H1 (cell line): Measurements from ENCODE around the gene GMCL1. TPM values are rescaled to one million over a fixed set of nuclear protein-coding genes. Genes with fewer than 3 reads are reported as not detected.
"Not testable (repeated sequence)": the region's sequence is repeated elsewhere in the genome, so short reads cannot be mapped to it uniquely, and the experiment has no call there.

ENCODE experiments used
- CTCF ChIA-PET: fragments of 300-600 bp; sonication (Branson Sonifier 250); formaldehyde crosslinking; loops from one replicate; lab custom pipeline; 2021; ENCODE audit not compliant: partially characterized antibody; lab: Charles Lee
- POLR2A ChIA-PET: fragments of 300-600 bp; sonication (Branson Sonifier 250); formaldehyde crosslinking; loops from one replicate; lab custom pipeline; 2021; ENCODE audit warnings: inconsistent platforms; ENCODE audit not compliant: partially characterized antibody; lab: Charles Lee
- DNase-seq, 2 experiments: peaks; one replicate each; pipeline versions ENCODE4 v3.0.0 to v3.0.0-alpha.2; 2010 to 2022; ENCODE audit warnings: low spot score in 2 of 2, low read depth in 1 of 2, mixed read lengths in 1 of 2
- FAIRE-seq: peaks from 2 replicates; lab custom pipeline; 2011; peaks lifted over from hg19 to GRCh38; lab: Jason Lieb, UNC
- H2AFZ ChIP-seq: 2 replicates; pipeline ENCODE4 v1.8.1; 2012; ENCODE audit warnings: low read length, inconsistent platforms
- H2AK5ac ChIP-seq: 2 replicates; pipeline ENCODE4 v1.6.1; 2013; ENCODE audit warnings: low read depth, low read length
- H2BK120ac ChIP-seq: replicated peaks from 2 replicates; pipeline ENCODE3; 2013; ENCODE audit warnings: low read depth, low read length, inconsistent platforms
- H2BK12ac ChIP-seq: 2 replicates; pipeline ENCODE4 v1.6.1; 2013; ENCODE audit warnings: low read depth, low read length
- H2BK15ac ChIP-seq: 2 replicates; pipeline ENCODE4 v1.6.1; 2013; ENCODE audit warnings: low read length
- H2BK20ac ChIP-seq: 2 replicates; pipeline ENCODE4 v1.6.1; 2013; ENCODE audit warnings: low read length
- H2BK5ac ChIP-seq: 2 replicates; pipeline ENCODE4 v1.6.1; 2013; ENCODE audit warnings: low read depth, low read length
- H3K14ac ChIP-seq: 2 replicates; pipeline ENCODE4 v1.6.1; 2013; ENCODE audit warnings: inconsistent platforms; ENCODE audit not compliant: insufficient read length
- H3K18ac ChIP-seq: 2 replicates; pipeline ENCODE4 v1.6.1; 2013; ENCODE audit warnings: low read length; ENCODE audit errors: extremely low read depth
- H3K23ac ChIP-seq: 2 replicates; pipeline ENCODE4 v1.6.1; 2013; ENCODE audit warnings: inconsistent platforms; ENCODE audit not compliant: insufficient read length
- H3K23me2 ChIP-seq: 2 replicates; pipeline ENCODE4 v1.6.1; 2013; ENCODE audit warnings: low read depth, low read length
- H3K27ac ChIP-seq: 2 replicates; pipeline ENCODE4 v1.6.1; 2011; ENCODE audit warnings: low read depth, low read length, inconsistent platforms
- H3K27me3 ChIP-seq, 4 experiments: replicated peaks in 1 of 4; 1 replicate in 1 of 4; 2 replicates in 3 of 4; pipeline versions ENCODE4 v1.6.1 to v1.8.1; 2011 to 2013; ENCODE audit warnings: low read length in 3 of 4, mild to moderate bottlenecking in 3 of 4, inconsistent platforms in 2 of 4, mixed read lengths in 2 of 4, moderate library complexity in 1 of 4; ENCODE audit not compliant: control insufficient read depth in 3 of 4, insufficient read depth in 3 of 4; ENCODE audit errors: extremely low read depth in 1 of 4
- H3K36me3 ChIP-seq, 4 experiments: 2 replicates each; pipeline versions ENCODE4 v1.6.1 to v1.8.1; 2011 to 2013; ENCODE audit warnings: mild to moderate bottlenecking in 4 of 4, low read length in 3 of 4, moderate library complexity in 2 of 4, control low read depth in 1 of 4, inconsistent platforms in 1 of 4; ENCODE audit not compliant: insufficient read depth in 4 of 4, control insufficient read depth in 2 of 4
- H3K4ac ChIP-seq: replicated peaks from 2 replicates; pipeline ENCODE3; 2013; ENCODE audit warnings: low read length, low read depth, mixed read lengths, inconsistent platforms; ENCODE audit not compliant: insufficient read length
- H3K4me1 ChIP-seq, 4 experiments: replicated peaks in 1 of 4; 1 replicate in 1 of 4; 2 replicates in 3 of 4; pipeline versions ENCODE4 v1.6.1 to v1.8.1; 2011 to 2013; ENCODE audit warnings: low read length in 3 of 4, inconsistent platforms in 2 of 4, mixed read lengths in 1 of 4; ENCODE audit not compliant: insufficient read depth in 4 of 4, control insufficient read depth in 3 of 4
- H3K4me2 ChIP-seq, 2 experiments: 2 replicates each; pipeline versions ENCODE4 v1.6.1 to v1.8.1; 2011 to 2013; ENCODE audit warnings: low read depth in 2 of 2, low read length in 2 of 2, control low read depth in 1 of 2, inconsistent platforms in 1 of 2, mild to moderate bottlenecking in 1 of 2; ENCODE audit not compliant: insufficient read depth in 1 of 2
- H3K4me3 ChIP-seq, 4 experiments: fragments of 200-600, 300-600 bp in 1 of 4; sonication (generic), shearing (Covaris generic), sonication (Bioruptor Twin) in 1 of 4; 2 replicates each; pipeline versions ENCODE4 v1.5.1 to v1.8.1; 2011 to 2016; ENCODE audit warnings: low read length in 4 of 4, low read depth in 3 of 4, control low read depth in 2 of 4, inconsistent platforms in 2 of 4, mild to moderate bottlenecking in 2 of 4, mixed read lengths in 1 of 4, moderate library complexity in 1 of 4; ENCODE audit not compliant: insufficient read depth in 2 of 4; ENCODE audit errors: extremely low read depth in 1 of 4
- H3K56ac ChIP-seq: replicated peaks from 2 replicates; pipeline ENCODE3; 2013; ENCODE audit warnings: low read depth, mild to moderate bottlenecking, mixed read lengths, low read length, inconsistent platforms; ENCODE audit not compliant: insufficient read length
- H3K79me1 ChIP-seq: 2 replicates; pipeline ENCODE4 v1.6.1; 2013; ENCODE audit warnings: low read depth, low read length, control low read depth
- H3K79me2 ChIP-seq, 2 experiments: 2 replicates each; pipeline versions ENCODE4 v1.6.1 to v1.8.1; 2012 to 2013; ENCODE audit warnings: low read length in 2 of 2, mild to moderate bottlenecking in 2 of 2, inconsistent platforms in 1 of 2; ENCODE audit not compliant: insufficient read depth in 2 of 2, control insufficient read depth in 1 of 2
- H3K9ac ChIP-seq, 4 experiments: replicated peaks in 1 of 4; 1 replicate in 1 of 4; 2 replicates in 3 of 4; pipeline versions ENCODE4 v1.6.1 to v1.8.1; 2011 to 2013; ENCODE audit warnings: low read depth in 3 of 4, low read length in 3 of 4, control low read depth in 2 of 4, mild to moderate bottlenecking in 2 of 4, moderate library complexity in 2 of 4, inconsistent platforms in 1 of 4; ENCODE audit errors: extremely low read depth in 1 of 4
- H3K9me3 ChIP-seq, 2 experiments: 2 replicates each; pipeline versions ENCODE4 v1.6.1 to v1.8.1; 2012 to 2013; ENCODE audit warnings: mild to moderate bottlenecking in 2 of 2, moderate library complexity in 2 of 2, control low read depth in 1 of 2, inconsistent platforms in 1 of 2, low read depth in 1 of 2, low read length in 1 of 2, mixed read lengths in 1 of 2; ENCODE audit not compliant: insufficient read depth in 2 of 2
- H4K20me1 ChIP-seq, 2 experiments: replicated peaks in 1 of 2; 2 replicates each; pipeline versions ENCODE3 to v1.8.1; 2011 to 2013; ENCODE audit warnings: inconsistent platforms in 2 of 2, low read length in 2 of 2, mild to moderate bottlenecking in 1 of 2; ENCODE audit not compliant: insufficient read depth in 2 of 2, control insufficient read depth in 1 of 2
- H4K5ac ChIP-seq: 2 replicates; pipeline ENCODE4 v1.6.1; 2013; ENCODE audit warnings: low read length, low read depth, mixed read lengths, inconsistent platforms; ENCODE audit not compliant: insufficient read length
- H4K8ac ChIP-seq: 2 replicates; pipeline ENCODE4 v1.8.0; 2013; ENCODE audit warnings: mild to moderate bottlenecking, moderate library complexity, low read length, inconsistent platforms; ENCODE audit not compliant: insufficient read depth; ENCODE audit errors: extremely low read depth
- H4K91ac ChIP-seq: replicated peaks from 2 replicates; pipeline ENCODE3; 2013; ENCODE audit warnings: low read length, mixed read lengths, inconsistent platforms; ENCODE audit not compliant: insufficient read length
- BACH1 ChIP-seq: IDR thresholded peaks from 2 replicates; pipeline ENCODE4 v1.6.1; 2012; ENCODE audit warnings: low read length, improper control_type of control experiment
- EGR1 ChIP-seq: IDR thresholded peaks from 2 replicates; pipeline ENCODE4 v1.6.1; 2011; ENCODE audit warnings: low read depth, low read length, borderline replicate concordance
- HDAC6 ChIP-seq: IDR thresholded peaks from one replicate; pipeline ENCODE4 v1.7.1; 2012; ENCODE audit warnings: low read depth, mild to moderate bottlenecking, inconsistent platforms, low read length, moderate library complexity
- JUN ChIP-seq: IDR thresholded peaks from 2 replicates; pipeline ENCODE4 v1.6.1; 2011; ENCODE audit warnings: low read depth, mild to moderate bottlenecking, improper control_type of control experiment, low read length
- KDM1A ChIP-seq: fragments of 200-600, 300-600 bp; sonication (generic); IDR thresholded peaks from 2 replicates; pipeline ENCODE4 v1.7.1; 2016; ENCODE audit warnings: mild to moderate bottlenecking, low read length, borderline replicate concordance
- PHF8 ChIP-seq: fragments of 200-600 bp; sonication (generic); conservative IDR thresholded peaks from 2 replicates; pipeline ENCODE4 v1.7.1; 2012; ENCODE audit warnings: low read depth, mild to moderate bottlenecking, inconsistent platforms, low read length, moderate library complexity
- SIRT6 ChIP-seq: IDR thresholded peaks from one replicate; pipeline ENCODE4 v1.7.1; 2012; ENCODE audit warnings: low read length, inconsistent platforms
- TCF12 ChIP-seq: IDR thresholded peaks from 2 replicates; pipeline ENCODE4 v1.6.1; 2011; ENCODE audit warnings: low read depth, mild to moderate bottlenecking, low read length
- WGBS, 2 experiments: shearing (Covaris generic) in 1 of 2; methylation state at CpG; one replicate each; pipeline versions ENCODE4 v1.1.6 to v1.1.7; 2013 to 2015; ENCODE audit warnings: low lambda C conversion rate in 2 of 2, mixed read lengths in 2 of 2, inconsistent platforms in 1 of 2, low coverage in 1 of 2, missing lambda C conversion rate in 1 of 2; ENCODE audit not compliant: insufficient replicate concordance in 2 of 2, insufficient coverage in 1 of 2, insufficient read length in 1 of 2; ENCODE audit errors: extremely low coverage in 1 of 2, missing lambda C conversion rate in 1 of 2; 5-methylcytosine and 5-hydroxymethylcytosine counted together
- polyA plus RNA-seq, 7 experiments: library from polyadenylated mRNA; depleted of rRNA in 3 of 7; stranded (reverse) in 5 of 7; unstranded in 2 of 7; fragments of >200 nt in 5 of 7; fragments of 200-250 nt in 2 of 7; gene quantifications; 1 replicate in 5 of 7; 2 replicates in 1 of 7; 4 replicates in 1 of 7; pipeline versions ENCODE4 v1.2.1 to v1.2.3, GENCODE V29; 2011 to 2013; ENCODE audit warnings: missing spikeins in 2 of 7, mixed read lengths in 2 of 7
- total RNA-seq: library from RNA; stranded (reverse); fragmentation: NEBNext Ultra II Directional; extraction: Animal tissue kit (Norgen Biotek cat#: 25700); gene quantifications from 2 replicates; pipeline ENCODE4 v1.2.1, GENCODE V29; 2021

Gene GMCL1
- total and polyA plus RNA-seq, 2 of the 8 experiments (the other 6 are each of a cell fraction or from before 2014, with no cell fraction given), result 6.5 to 21.9 TPM

- no peak for TF ChIP-seq PHF8
- TF ChIP-seq TCF12, result no peak
- TF ChIP-seq HDAC6, result no peak
- no peak for TF ChIP-seq SIRT6
- TF ChIP-seq KDM1A, result no peak
- TF ChIP-seq EGR1, result no peak
- no peak for TF ChIP-seq BACH1
- no peak for TF ChIP-seq JUN
Measured at GRCh38 chr2:69801745-69802290, 27.6 kb upstream of the GMCL1 start (continued).

GRCh38 chr2:69802781-69803367 lies 26.6 kb upstream of the GMCL1 start:
- not testable (repeated sequence) for H2BK12ac ChIP-seq, H3K4me2 ChIP-seq, H2BK20ac ChIP-seq, H2BK15ac ChIP-seq, H3K4ac ChIP-seq, H3K18ac ChIP-seq, H4K91ac ChIP-seq, H2AFZ ChIP-seq, H3K56ac ChIP-seq, H2BK5ac ChIP-seq, FAIRE-seq, H3K14ac ChIP-seq, H3K23ac ChIP-seq, H3K9me3 ChIP-seq, H4K20me1 ChIP-seq, H2BK120ac ChIP-seq, H3K9ac ChIP-seq, H3K23me2 ChIP-seq, H4K8ac ChIP-seq, H4K5ac ChIP-seq, H3K4me3 ChIP-seq, H3K36me3 ChIP-seq, H3K79me2 ChIP-seq, H3K27ac ChIP-seq, H3K27me3 ChIP-seq, H3K79me1 ChIP-seq, H2AK5ac ChIP-seq
- WGBS, 2 experiments, result 93% methylated on average over 4 of the region's 4 CpGs; no CpG with 5 or more reads in 1 of the 2 experiments
- ChIA-PET POLR2A (interaction anchor here (0.7 kb wide), 1 partner anchor 10 kb away, joined by 4 read pairs; no protein-coding TSS in a partner anchor), CTCF (interaction anchor here (0.9 to 22.2 kb wide), 6 partner anchors 9 to 77 kb away, joined by 3 to 319 read pairs (median 6); no protein-coding TSS in a partner anchor)
- peak in 1 of 2 experiments; percentile 3 for DNase-seq
- peaks cover 0 to 12% (median 4%) of the 10 kb centered on the region in 4 experiments; a peak in 5 of 7 replicates for H3K4me1 ChIP-seq
